Calu3 (cell line): ENCODE results near the gene MPDZ. TPM values are rescaled to one million over a fixed set of nuclear protein-coding genes. Genes with fewer than 3 reads are reported as not detected.

Experiments
- BruUV-seq: library from RNA; stranded (reverse); fragments of 400-500 nt; replicated peaks from 2 replicates; lab custom pipeline; 2021; lab: Mats Ljungman, UMichigan
- CTCF ChIA-PET: fragments of 300-600 bp; sonication (Branson Sonifier 250); formaldehyde crosslinking; loops from one replicate; lab custom pipeline; 2022; ENCODE audit warnings: antibody characterized with exemption; lab: Charles Lee
- DNase-seq: peaks from one replicate; pipeline ENCODE4 v3.0.0; 2022
- H3K27ac Mint-ChIP-seq: one replicate; pipeline ENCODE4 v1.8.0; 2022; ENCODE audit warnings: mixed read lengths; ENCODE audit not compliant: unreplicated experiment
- H3K27me3 Mint-ChIP-seq: one replicate; pipeline ENCODE4 v1.8.0; 2022; ENCODE audit warnings: mixed read lengths; ENCODE audit not compliant: unreplicated experiment
- H3K36me3 Mint-ChIP-seq: one replicate; pipeline ENCODE4 v1.8.0; 2022; ENCODE audit warnings: mild to moderate bottlenecking, moderate library complexity, mixed read lengths; ENCODE audit not compliant: insufficient read depth, unreplicated experiment
- H3K4me1 Mint-ChIP-seq: one replicate; pipeline ENCODE4 v1.8.0; 2022; ENCODE audit warnings: mild to moderate bottlenecking, low read depth, mixed read lengths; ENCODE audit not compliant: unreplicated experiment
- H3K4me3 Mint-ChIP-seq: one replicate; pipeline ENCODE4 v1.8.0; 2022; ENCODE audit warnings: mild to moderate bottlenecking, low read depth, moderate library complexity, mixed read lengths; ENCODE audit not compliant: unreplicated experiment
- H3K9me3 Mint-ChIP-seq: one replicate; pipeline ENCODE4 v1.8.0; 2022; ENCODE audit warnings: low read depth, mixed read lengths; ENCODE audit not compliant: unreplicated experiment
- CTCF ChIP-seq: fragments of 200-600 bp; IDR thresholded peaks from one replicate; pipeline ENCODE4 v1.8.0; 2022; ENCODE audit warnings: antibody characterized with exemption; ENCODE audit not compliant: unreplicated experiment
- intact Hi-C: fragments of 100-400 bp; cut with micrococcal nuclease; formaldehyde crosslinking; loops from one replicate; pipeline ENCODE4 v1.10.0; 2022; ENCODE audit not compliant: unreplicated experiment
- total RNA-seq: library from RNA; stranded (reverse); gene quantifications from 2 replicates; pipeline ENCODE4 v1.2.3, GENCODE V29; 2022

MPDZ gene
- total RNA-seq, 1 experiment from 2014 or later, result not detected

GRCh38 chr9:13118313-13118712 is 161.2 kb downstream of the MPDZ start:
- no TSS peak for BruUV-seq
- Mint-ChIP-seq H3K27me3 (no peaks in the 10 kb centered on the region), H3K27ac (no peak overlapping the region), H3K36me3 (no peaks in the 10 kb centered on the region), H3K9me3 (no peaks in the 10 kb centered on the region), H3K4me1 (no peaks in the 10 kb centered on the region), H3K4me3 (no peak overlapping the region)
- TF ChIP-seq CTCF, result no peak
- CTCF ChIA-PET, result no interaction called here
- intact Hi-C loops, result no loop called here
- no peak for DNase-seq

GRCh38 chr9:13116292-13116691 is 163.2 kb downstream of the MPDZ start:
- Mint-ChIP-seq H3K4me3 (no peak overlapping the region), H3K9me3 (no peaks in the 10 kb centered on the region), H3K27me3 (no peaks in the 10 kb centered on the region), H3K27ac (no peak overlapping the region), H3K36me3 (no peaks in the 10 kb centered on the region), H3K4me1 (no peaks in the 10 kb centered on the region)
- intact Hi-C loops, result no loop called here
- no TSS peak for BruUV-seq
- CTCF ChIA-PET, result no interaction called here
- DNase-seq, result no peak
- no peak for TF ChIP-seq CTCF

GRCh38 chr9:13113751-13114150 is 165.7 kb downstream of the MPDZ start:
- CTCF ChIA-PET, result no interaction called here
- DNase-seq, result no peak
- no peaks in the 10 kb centered on the region for H3K9me3 Mint-ChIP-seq

GRCh38 chr9:13113216-13113615 is 166.3 kb downstream of the MPDZ start:
- Mint-ChIP-seq H3K4me1 (no peaks in the 10 kb centered on the region), H3K27me3 (no peaks in the 10 kb centered on the region), H3K4me3 (no peak overlapping the region), H3K27ac (no peak overlapping the region), H3K9me3 (no peaks in the 10 kb centered on the region), H3K36me3 (no peaks in the 10 kb centered on the region)
- DNase-seq, result no peak
- TF ChIP-seq CTCF, result no peak
- no TSS peak for BruUV-seq
- CTCF ChIA-PET, result no interaction called here
- intact Hi-C loops, result no loop called here

More at GRCh38 chr9:13113751-13114150, 165.7 kb downstream of the MPDZ start:
- intact Hi-C loops, result no loop called here
- BruUV-seq, result no TSS peak
- no peaks in the 10 kb centered on the region for H3K36me3 Mint-ChIP-seq
- no peak for TF ChIP-seq CTCF
- H3K4me1 Mint-ChIP-seq, result no peaks in the 10 kb centered on the region
- no peak overlapping the region for H3K4me3 Mint-ChIP-seq
- H3K27me3 Mint-ChIP-seq, result no peaks in the 10 kb centered on the region
- H3K27ac Mint-ChIP-seq, result no peak overlapping the region
